Lung (tissue), 12 donors: Measurements from ENCODE around the gene AMZ1. TPM values are rescaled to one million over a fixed set of nuclear protein-coding genes. Genes with fewer than 3 reads are reported as not detected.

ENCODE experiments used
- ATAC-seq: fragments of 200-7000 bp; cut with Tn5 transposase; one replicate; pipeline ENCODE4 v1.9.1; 2020; ENCODE audit warnings: moderate number of reproducible peaks; ENCODE audit not compliant: insufficient read depth, low FRiP score
- DNase-seq, 3 donors: peaks; one replicate each; pipeline ENCODE4 v3.0.0-alpha.2; 2013 to 2017
- H3K27ac ChIP-seq, 2 donors: one replicate each; pipeline ENCODE4 v1.5.1; 2013; ENCODE audit warnings: mild to moderate bottlenecking in 2 of 2, moderate library complexity in 2 of 2, control low read depth in 1 of 2, inconsistent platforms in 1 of 2, low read depth in 1 of 2, low read length in 1 of 2
- H3K27me3 ChIP-seq, 3 donors: one replicate each; pipeline ENCODE4 v1.5.1; 2013; ENCODE audit warnings: low read length in 2 of 3; ENCODE audit not compliant: control insufficient read depth in 3 of 3, insufficient read depth in 3 of 3
- H3K36me3 ChIP-seq, 4 donors: one replicate each; pipeline ENCODE4 v1.5.1; 2013; ENCODE audit warnings: low read length in 4 of 4, mild to moderate bottlenecking in 1 of 4, moderate library complexity in 1 of 4; ENCODE audit not compliant: control insufficient read depth in 4 of 4, insufficient read depth in 4 of 4
- H3K4me1 ChIP-seq, 5 donors: one replicate each; pipeline ENCODE4 v1.5.1; 2013; ENCODE audit warnings: low read length in 5 of 5, mild to moderate bottlenecking in 2 of 5, moderate library complexity in 1 of 5; ENCODE audit not compliant: control insufficient read depth in 5 of 5, insufficient read depth in 5 of 5
- H3K4me3 ChIP-seq: one replicate; pipeline ENCODE4 v1.5.1; 2013; ENCODE audit warnings: mild to moderate bottlenecking, control low read depth, moderate library complexity
- H3K9ac ChIP-seq, 2 donors: one replicate each; pipeline ENCODE4 v1.5.1; 2013; ENCODE audit warnings: low read length in 2 of 2, control low read depth in 1 of 2; ENCODE audit not compliant: insufficient read depth in 1 of 2
- H3K9me3 ChIP-seq, 4 donors: one replicate each; pipeline ENCODE4 v1.5.1; 2013; ENCODE audit warnings: low read length in 3 of 4, mild to moderate bottlenecking in 1 of 4, moderate library complexity in 1 of 4; ENCODE audit not compliant: control insufficient read depth in 4 of 4, insufficient read depth in 3 of 4
- CTCF ChIP-seq: IDR thresholded peaks from 2 replicates; pipeline ENCODE4 v1.5.1; 2012; ENCODE audit warnings: mild to moderate bottlenecking; ENCODE audit errors: control extremely low read depth, extremely low read depth
- WGBS, 2 donors: extraction: QIAGEN DNeasy Blood & Tissue Kit; methylation state at CpG; one replicate each; pipeline ENCODE4 v1.1.7; 2013; 5-methylcytosine and 5-hydroxymethylcytosine counted together
- polyA plus RNA-seq, 2 donors: library from polyadenylated mRNA; stranded (reverse); fragments of 200-250 nt; gene quantifications; one replicate each; pipeline ENCODE4 v1.2.1, GENCODE V29; 2013
- total RNA-seq, 2 donors: library from RNA; depleted of rRNA in 1 of 2; stranded (reverse); fragments of >200 nt in 1 of 2; gene quantifications; one replicate each; pipeline ENCODE4 v1.2.1, GENCODE V29; 2014 to 2021
- donor health status: control.
- donor health status: control.
- donor health status: Bipolar disorder and iron deficiency.
- donor health status: healthy.
- donor health status: DM: yes; HTN: yes; CAD: no.

AMZ1 gene
- total and polyA plus RNA-seq, 4 donors: 0.13 to 8.3 (median 0.52) TPM

- peaks cover 3 to 59% (median 33%) of the 10 kb centered on the region in 5 donors for H3K4me1 ChIP-seq
- H3K36me3 ChIP-seq: no peaks in the 10 kb centered on the region
- 23 to 28% methylated on average over 37 to 39 of the region's 39 CpGs for WGBS, 2 donors
- peak; percentile 90 to 94 (median 92) for DNase-seq
- no peaks in the 10 kb centered on the region for H3K27me3 ChIP-seq
- H3K4me3 ChIP-seq: no peak overlapping the region
- peak overlapping the region; percentile 77 to 88 for H3K27ac ChIP-seq
- peak overlapping the region in 1 of 2 donors; percentile 3 for H3K9ac ChIP-seq
- H3K9me3 ChIP-seq: no peaks in the 10 kb centered on the region
- no peak for TF ChIP-seq CTCF
- peak; percentile 59 for ATAC-seq
Observed at GRCh38 chr7:2641406-2642393, 46.3 kb upstream of the AMZ1 start.

- H3K4me1 ChIP-seq: peaks cover 0 to 41% (median 20%) of the 10 kb centered on the region in 5 donors
Observed at GRCh38 chr7:2643386-2644219, 44.4 kb upstream of the AMZ1 start.

DNA sequence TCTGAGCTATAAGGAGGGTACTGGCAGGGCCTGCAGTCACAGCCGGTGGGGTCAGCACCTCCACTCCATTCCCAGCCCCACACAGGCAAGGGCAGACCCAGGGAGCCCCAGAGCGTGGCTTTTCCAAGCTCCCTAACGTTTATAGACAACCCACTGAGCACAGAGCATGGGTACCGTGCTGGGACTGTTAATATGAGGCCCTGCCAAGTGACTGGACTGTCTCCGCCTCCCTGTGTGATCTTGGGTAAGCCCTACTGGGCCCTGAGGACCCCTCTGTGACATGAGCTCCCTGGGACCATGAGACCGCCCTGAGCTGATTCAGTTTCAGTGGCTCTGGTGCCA, 43.8 kb upstream of the AMZ1 start:
- WGBS, 2 donors: 66 to 79% methylated on average over 6 of the region's 6 CpGs
- Histone ChIP-seq H3K4me1 (peaks cover 0 to 41% (median 20%) of the 10 kb centered on the region in 5 donors), H3K27me3 (no peaks in the 10 kb centered on the region), H3K27ac (no peak overlapping the region), H3K9ac (no peak overlapping the region), H3K4me3 (no peak overlapping the region), H3K36me3 (peaks cover 0 to 16% (median 11%) of the 10 kb centered on the region in 4 donors), H3K9me3 (no peaks in the 10 kb centered on the region)
- DNase-seq (no peak), ATAC-seq (no peak)
- TF ChIP-seq CTCF: no peak

More at GRCh38 chr7:2643386-2644219, 44.4 kb upstream of the AMZ1 start:
- ATAC-seq (no peak), DNase-seq (no peak)
- Histone ChIP-seq H3K36me3 (peaks cover 0 to 14% (median 11%) of the 10 kb centered on the region in 4 donors), H3K27me3 (no peaks in the 10 kb centered on the region), H3K27ac (peak overlapping the region in 1 of 2 donors; percentile 60), H3K9ac (no peak overlapping the region), H3K9me3 (no peaks in the 10 kb centered on the region), H3K4me3 (no peak overlapping the region)
- TF ChIP-seq CTCF: no peak
- WGBS, 2 donors: 74 to 85% methylated on average over 29 of the region's 29 CpGs
